ENCODE measurements around the gene GPR26.

GRCh38 chr10:123726381-123726780, 60.2 kb downstream of the GPR26 start:
- TF ChIP-seq POLR2A (IDR thresholded peaks at IDR 0.05) (no peak), CTCF (IDR thresholded peaks at IDR 0.05) (no peak)
